Choroid plexus epithelial cell (primary cell): Measurements from ENCODE around the gene SORBS1.

Experiments
- DNase-seq: peaks from one replicate; pipeline ENCODE4 v3.0.0-alpha.2; 2010; ENCODE audit warnings: low read depth
- H3K4me3 ChIP-seq: 2 replicates; pipeline ENCODE4 v1.5.1; 2011; ENCODE audit warnings: low read depth, mild to moderate bottlenecking, control low read depth, low read length, moderate library complexity
- TF ChIP-seq, protein P1 (sequence below): conservative IDR thresholded peaks from 2 replicates; pipeline ENCODE4 v1.5.1; 2011; ENCODE audit warnings: low read depth, mild to moderate bottlenecking, control low read depth, inconsistent platforms, low read length, moderate library complexity

Gene SORBS1

DNA sequence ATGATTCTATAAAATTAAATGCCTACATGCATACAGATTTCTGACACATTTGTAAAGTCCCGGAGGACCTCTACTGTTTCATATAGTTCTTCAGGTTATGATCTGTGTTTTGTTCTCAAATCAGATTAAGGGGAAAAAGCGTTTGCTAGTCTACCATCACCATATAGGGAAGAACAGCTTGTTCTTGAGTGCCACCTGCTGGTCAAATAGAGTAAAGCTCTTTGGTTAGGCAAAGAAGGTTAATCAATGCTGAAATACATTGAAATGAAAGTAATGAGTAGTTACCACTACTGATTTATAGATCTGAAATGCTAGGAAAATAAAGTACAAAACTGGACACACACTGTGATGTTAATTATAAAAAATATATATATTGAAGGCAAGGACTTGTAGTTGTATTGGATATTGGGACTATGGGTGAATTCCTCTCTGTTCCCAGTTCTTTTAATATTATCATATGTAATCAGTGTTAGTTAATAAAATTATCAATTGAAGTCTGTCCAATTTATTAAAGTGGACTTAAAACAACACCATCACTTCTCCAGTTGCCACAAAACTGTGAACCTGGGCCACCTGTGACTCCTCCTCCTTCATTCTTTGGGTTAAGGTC lies 197.8 kb downstream of the SORBS1 start:
- DNase-seq, result peak; percentile 86
- H3K4me3 ChIP-seq, result no peak overlapping the region
- TF ChIP-seq, protein P1, sequence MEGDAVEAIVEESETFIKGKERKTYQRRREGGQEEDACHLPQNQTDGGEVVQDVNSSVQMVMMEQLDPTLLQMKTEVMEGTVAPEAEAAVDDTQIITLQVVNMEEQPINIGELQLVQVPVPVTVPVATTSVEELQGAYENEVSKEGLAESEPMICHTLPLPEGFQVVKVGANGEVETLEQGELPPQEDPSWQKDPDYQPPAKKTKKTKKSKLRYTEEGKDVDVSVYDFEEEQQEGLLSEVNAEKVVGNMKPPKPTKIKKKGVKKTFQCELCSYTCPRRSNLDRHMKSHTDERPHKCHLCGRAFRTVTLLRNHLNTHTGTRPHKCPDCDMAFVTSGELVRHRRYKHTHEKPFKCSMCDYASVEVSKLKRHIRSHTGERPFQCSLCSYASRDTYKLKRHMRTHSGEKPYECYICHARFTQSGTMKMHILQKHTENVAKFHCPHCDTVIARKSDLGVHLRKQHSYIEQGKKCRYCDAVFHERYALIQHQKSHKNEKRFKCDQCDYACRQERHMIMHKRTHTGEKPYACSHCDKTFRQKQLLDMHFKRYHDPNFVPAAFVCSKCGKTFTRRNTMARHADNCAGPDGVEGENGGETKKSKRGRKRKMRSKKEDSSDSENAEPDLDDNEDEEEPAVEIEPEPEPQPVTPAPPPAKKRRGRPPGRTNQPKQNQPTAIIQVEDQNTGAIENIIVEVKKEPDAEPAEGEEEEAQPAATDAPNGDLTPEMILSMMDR, result peak; percentile 78

DNA sequence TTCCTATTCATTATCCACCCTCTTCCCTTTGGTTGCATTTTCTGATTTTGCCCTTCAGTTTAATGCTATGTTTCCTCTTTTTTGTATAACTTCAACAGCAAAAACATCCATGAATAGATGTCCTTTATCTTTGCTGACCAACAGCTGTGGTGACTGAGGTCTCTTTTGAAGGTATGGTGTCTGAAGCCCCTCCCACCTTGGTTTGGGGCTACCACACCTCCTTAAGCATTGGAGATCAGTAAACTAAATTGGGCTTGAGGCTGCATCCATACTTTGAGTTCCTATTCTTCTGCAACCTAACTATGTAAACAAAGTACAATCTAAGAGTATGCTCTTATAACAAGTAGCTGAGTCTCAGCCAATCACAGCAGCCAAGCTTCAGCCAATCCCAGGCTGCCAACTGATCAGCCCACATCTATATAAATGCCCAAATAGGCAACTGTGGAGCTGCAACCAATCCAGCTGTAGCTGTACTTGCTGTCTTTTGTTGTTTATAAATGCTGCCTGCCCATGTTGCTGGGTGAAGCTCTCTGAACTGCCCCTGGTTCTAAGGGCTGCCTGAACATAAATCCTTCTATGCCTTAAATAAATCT lies 201.0 kb downstream of the SORBS1 start:
- TF ChIP-seq, protein P1, result no peak
- peak; percentile 52 for DNase-seq
- H3K4me3 ChIP-seq, result no peak overlapping the region

DNA sequence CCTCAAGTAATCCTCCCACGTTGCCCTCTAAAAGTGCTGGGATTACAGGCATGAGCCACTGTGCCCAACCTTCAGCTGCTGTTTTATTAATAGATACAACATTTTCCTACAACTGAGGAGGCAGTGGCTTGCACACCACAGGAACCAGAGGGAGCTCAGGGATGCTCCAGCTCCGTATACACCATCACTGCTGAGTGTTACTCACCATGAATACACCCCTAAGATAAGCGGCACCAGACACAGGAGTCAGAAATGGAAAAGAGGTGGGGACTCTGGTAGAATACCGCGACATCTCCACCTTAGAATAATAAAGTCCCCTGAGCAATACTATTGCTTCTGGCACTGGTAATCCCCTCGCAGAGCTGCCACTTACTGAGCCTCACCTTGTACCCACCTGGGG lies 201.7 kb downstream of the SORBS1 start:
- DNase-seq, result no peak
- TF ChIP-seq, protein P1, result no peak

DNA sequence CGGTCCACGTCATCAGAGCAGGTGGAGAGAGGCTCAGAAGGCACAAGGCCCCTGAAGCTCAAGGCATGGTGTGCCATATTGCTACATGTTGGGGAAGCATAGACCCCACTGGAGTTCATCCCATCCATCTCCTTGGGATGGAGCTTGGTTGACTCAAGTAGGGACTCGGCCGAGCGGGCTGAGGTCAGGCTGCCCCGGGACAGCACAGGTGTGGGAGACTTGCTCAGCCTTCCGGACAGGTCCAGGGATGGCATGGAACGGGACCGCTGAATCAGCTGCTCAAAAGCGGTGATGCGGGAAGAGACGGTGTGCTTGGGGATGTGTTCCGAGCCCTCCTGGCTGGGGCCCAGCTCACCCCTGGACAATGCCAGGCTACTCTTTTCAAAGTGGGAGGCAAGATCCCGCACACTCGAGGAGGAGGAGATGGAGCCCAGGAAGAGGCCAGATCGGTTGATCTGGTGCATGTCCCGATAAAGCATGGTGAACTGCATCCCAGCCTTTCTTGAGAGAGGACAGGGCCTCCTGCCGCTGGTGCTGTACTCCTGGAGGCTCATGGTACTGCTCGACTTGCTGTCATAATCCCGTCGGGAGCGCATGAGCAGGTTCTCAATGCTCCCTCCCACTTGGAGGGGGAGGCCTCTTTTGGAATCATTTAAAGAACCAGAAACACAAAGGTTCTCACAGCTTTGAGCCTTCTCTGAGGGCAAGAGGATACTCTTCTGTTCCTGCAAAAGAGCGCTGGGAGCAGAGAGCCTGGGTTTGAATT lies 204.8 kb downstream of the SORBS1 start:
- no peak overlapping the region for H3K4me3 ChIP-seq
- no peak for DNase-seq
- TF ChIP-seq, protein P1, result no peak

More for the DNA sequence above, 201.7 kb downstream of the SORBS1 start:
- H3K4me3 ChIP-seq, result no peak overlapping the region

DNA sequence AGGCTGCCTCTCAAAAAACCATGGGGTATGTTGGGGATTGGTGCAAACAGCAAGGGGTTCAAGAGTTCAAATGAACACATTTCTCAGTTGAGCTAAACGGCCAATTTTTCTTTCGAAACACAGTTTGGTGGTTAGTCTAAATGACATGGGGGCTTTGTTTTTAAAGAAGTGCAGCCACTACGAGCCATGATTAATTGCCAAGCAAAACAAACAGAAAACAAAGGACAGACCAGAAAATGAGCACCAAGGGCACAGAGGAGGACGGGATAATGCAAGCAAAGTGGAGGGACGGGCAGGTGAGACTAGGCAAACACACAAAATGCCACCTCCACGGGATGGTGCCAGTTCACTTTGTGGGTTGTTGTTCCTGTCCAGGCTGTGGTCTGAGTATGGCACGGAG lies 205.9 kb downstream of the SORBS1 start:
- TF ChIP-seq, protein P1, result no peak
- DNase-seq, result peak; percentile 64
- no peak overlapping the region for H3K4me3 ChIP-seq

DNA sequence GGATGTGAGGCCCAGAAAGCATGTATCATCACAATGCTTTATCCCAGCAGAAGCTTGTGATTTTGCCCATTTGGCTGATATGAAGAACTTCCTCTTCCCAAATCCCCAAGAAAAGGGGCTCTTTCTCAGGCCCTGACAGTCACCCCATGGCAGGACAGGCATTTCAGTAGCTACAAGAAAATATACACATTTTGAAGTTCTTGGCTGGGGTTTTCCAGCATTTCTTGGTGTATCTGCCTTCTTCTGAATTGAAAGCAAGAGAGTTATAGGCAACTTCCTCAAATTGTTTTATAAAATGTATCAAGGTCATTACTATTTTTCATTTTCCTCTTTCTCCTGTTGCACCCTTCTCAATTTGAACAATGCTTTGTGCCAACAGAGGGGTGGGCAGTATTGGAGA lies 207.1 kb downstream of the SORBS1 start:
- H3K4me3 ChIP-seq, result no peak overlapping the region
- no peak for DNase-seq
- TF ChIP-seq, protein P1, result no peak
